ENCODE data around the gene SP100.

The SP100 gene

DNA sequence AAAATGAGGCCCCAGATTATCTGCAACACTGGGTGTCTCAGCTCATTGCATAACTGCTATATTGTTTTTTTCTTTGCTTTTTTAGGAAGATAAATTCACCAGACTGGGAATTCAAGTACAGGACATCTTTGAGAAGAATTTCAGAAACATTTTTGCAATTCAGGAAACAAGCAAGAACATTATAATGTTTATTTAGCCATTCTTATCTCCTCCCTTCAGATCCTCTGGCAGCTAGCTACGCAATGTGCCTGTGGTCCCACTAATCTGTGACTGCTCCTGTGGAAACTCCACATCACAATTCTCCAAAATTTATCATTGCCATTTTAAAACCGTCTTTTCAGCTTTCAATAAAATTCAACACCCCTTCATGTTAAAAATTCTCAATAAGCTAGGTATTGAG is 126.8 kb downstream of the SP100 start:
- H3K4me2 ChIP-seq (ENCODE audit: low read length): no peak overlapping the region
- no peak overlapping the region for H2BK120ac ChIP-seq (ENCODE audit: insufficient read depth, low read length, poor library complexity)
- no peak overlapping the region for H3K4ac ChIP-seq (ENCODE audit: low read depth, low read length)
- H2BK5ac ChIP-seq (ENCODE audit: low read depth, low read length, poor library complexity): no peak overlapping the region
- no peak overlapping the region for H2BK12ac ChIP-seq (ENCODE audit: low read length)
- no peak overlapping the region for H3K9ac ChIP-seq (ENCODE audit: low read length)
- no peak overlapping the region for H3K14ac ChIP-seq (ENCODE audit: low read length)
- no peak overlapping the region for H3K4me3 ChIP-seq (ENCODE audit: low read depth, low read length)
- H3K79me2 ChIP-seq (ENCODE audit: control insufficient read depth, insufficient read depth, low read length, poor library complexity): no peaks in the 10 kb centered on the region
- no peaks in the 10 kb centered on the region for H3K9me3 ChIP-seq (ENCODE audit: insufficient read depth, low read depth, low read length)
- H2AFZ ChIP-seq (ENCODE audit: insufficient read depth, low read length, poor library complexity): no peak overlapping the region
- no peaks in the 10 kb centered on the region for H3K79me1 ChIP-seq (ENCODE audit: low read length)
- no peak overlapping the region for H4K12ac ChIP-seq (ENCODE audit: low read depth, low read length)
- no peaks in the 10 kb centered on the region for H3K4me1 ChIP-seq (ENCODE audit: control insufficient read depth in 1 of 2, insufficient read depth in 2 of 2, low read length in 2 of 2)
- DNase-seq: no peak
- no peak overlapping the region for H2AK5ac ChIP-seq (ENCODE audit: low read length)
- no peak overlapping the region for H4K91ac ChIP-seq (ENCODE audit: low read depth, low read length)
- no CpG with 5 or more reads among the region's 2 CpGs for WGBS (ENCODE audit: extremely low coverage, insufficient coverage, insufficient read length)
- H3K36me3 ChIP-seq (ENCODE audit: control insufficient read depth in 1 of 2, insufficient read depth in 2 of 2, low read length in 2 of 2): no peaks in the 10 kb centered on the region
- H4K8ac ChIP-seq (ENCODE audit: low read depth, low read length): no peak overlapping the region
- no peak overlapping the region for H3K23ac ChIP-seq (ENCODE audit: low read length)
- no peak overlapping the region for H3K18ac ChIP-seq (ENCODE audit: low read length)
- H3K27ac ChIP-seq (ENCODE audit: low read depth, low read length): no peak overlapping the region
- H3K27me3 ChIP-seq (ENCODE audit: insufficient read depth, low read length): no peaks in the 10 kb centered on the region

GRCh38 chr2:230552181-230552580 is 136.2 kb downstream of the SP100 start:
- H3K4ac ChIP-seq (ENCODE audit: low read depth, low read length): no peak overlapping the region

DNA sequence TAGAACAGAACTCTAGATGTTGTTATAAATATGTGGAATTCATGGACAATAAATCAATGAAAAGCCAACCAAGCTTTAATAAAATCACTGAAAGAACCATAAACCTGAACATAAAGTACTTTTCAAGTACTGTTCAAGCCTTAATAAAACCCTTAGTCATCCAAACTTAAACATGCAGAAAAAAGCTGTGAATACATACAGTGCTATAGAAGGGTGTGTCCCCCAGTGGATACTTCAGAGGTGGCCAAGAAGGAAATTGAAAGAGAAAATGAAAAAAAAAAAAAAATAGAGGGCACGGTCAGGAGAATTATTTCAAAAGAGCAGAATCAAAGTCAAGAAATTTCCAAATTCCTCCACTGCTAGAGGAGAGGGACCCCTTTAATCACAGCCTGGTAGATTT is 141.1 kb downstream of the SP100 start:
- no CpG with 5 or more reads among the region's 1 CpG for WGBS (ENCODE audit: extremely low coverage, insufficient coverage, insufficient read length)

More at GRCh38 chr2:230552181-230552580, 136.2 kb downstream of the SP100 start:
- Histone ChIP-seq H3K4me3 (ENCODE audit: low read depth, low read length) (no peak overlapping the region), H4K8ac (ENCODE audit: low read depth, low read length) (no peak overlapping the region), H2AFZ (ENCODE audit: insufficient read depth, low read length, poor library complexity) (no peak overlapping the region), H2BK5ac (ENCODE audit: low read depth, low read length, poor library complexity) (no peak overlapping the region), H3K4me1 (ENCODE audit: control insufficient read depth in 1 of 2, insufficient read depth in 2 of 2, low read length in 2 of 2) (no peaks in the 10 kb centered on the region), H3K79me2 (ENCODE audit: control insufficient read depth, insufficient read depth, low read length, poor library complexity) (no peaks in the 10 kb centered on the region), H3K27ac (ENCODE audit: low read depth, low read length) (no peak overlapping the region), H4K12ac (ENCODE audit: low read depth, low read length) (no peak overlapping the region), H3K36me3 (ENCODE audit: control insufficient read depth in 1 of 2, insufficient read depth in 2 of 2, low read length in 2 of 2) (no peaks in the 10 kb centered on the region), H2BK12ac (ENCODE audit: low read length) (no peak overlapping the region), H3K14ac (ENCODE audit: low read length) (no peak overlapping the region), H2AK5ac (ENCODE audit: low read length) (no peak overlapping the region), H3K79me1 (ENCODE audit: low read length) (no peaks in the 10 kb centered on the region), H3K27me3 (ENCODE audit: insufficient read depth, low read length) (no peaks in the 10 kb centered on the region), H2BK120ac (ENCODE audit: insufficient read depth, low read length, poor library complexity) (no peak overlapping the region), H3K18ac (ENCODE audit: low read length) (no peak overlapping the region), H3K9me3 (ENCODE audit: insufficient read depth, low read depth, low read length) (no peaks in the 10 kb centered on the region), H3K23ac (ENCODE audit: low read length) (no peak overlapping the region), H4K91ac (ENCODE audit: low read depth, low read length) (no peak overlapping the region), H3K9ac (ENCODE audit: low read length) (no peak overlapping the region), H3K4me2 (ENCODE audit: low read length) (no peak overlapping the region)
- no CpG with 5 or more reads among the region's 2 CpGs for whole genome bisulfite sequencing (ENCODE audit: extremely low coverage, insufficient coverage, insufficient read length)
- peak; percentile 11 to 55 for DNase-seq

DNA sequence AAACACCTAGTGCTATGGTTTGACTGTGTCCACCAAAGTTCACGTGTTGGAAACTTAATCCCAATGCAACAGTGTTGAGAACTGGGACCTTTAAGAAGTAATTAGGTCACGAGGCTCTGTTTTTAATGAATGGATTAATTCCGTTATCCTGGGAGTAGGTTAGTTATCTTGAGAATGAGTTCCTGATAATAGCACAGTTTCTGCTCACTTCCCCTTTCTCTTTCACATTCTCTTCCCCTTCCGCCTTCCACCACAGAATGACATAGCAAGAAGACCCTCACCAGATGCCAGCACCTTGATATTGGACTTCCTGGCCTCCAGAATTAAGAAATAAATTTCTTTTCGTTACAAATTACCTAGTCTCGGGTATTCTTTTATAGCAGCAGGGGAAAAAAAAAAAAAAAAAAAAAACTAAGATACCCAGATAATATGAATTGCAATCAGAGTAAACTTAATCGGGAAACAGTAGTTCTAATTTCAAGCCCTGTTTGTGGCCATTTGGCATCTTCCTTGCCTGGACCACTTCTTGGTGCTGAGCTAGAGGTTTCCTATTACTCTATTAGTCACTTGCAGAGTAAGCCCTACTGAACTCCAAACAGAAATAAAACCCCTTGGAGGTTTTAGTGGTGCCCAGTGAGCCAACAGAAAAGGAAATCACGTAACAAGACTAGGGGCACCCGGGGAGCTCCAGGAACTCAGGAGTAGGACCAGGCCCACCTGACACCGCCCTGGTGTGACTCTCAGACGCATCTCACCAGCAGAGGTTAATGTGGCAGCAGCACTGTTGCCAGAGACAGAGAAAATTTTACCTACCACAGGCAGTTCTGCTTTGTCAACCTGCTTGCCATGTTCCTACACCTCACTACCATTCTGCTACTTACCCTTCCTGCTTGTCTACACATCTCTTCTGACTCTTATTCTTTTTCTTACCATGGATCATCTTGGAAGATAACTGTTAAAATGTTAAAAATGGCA is 149.1 kb downstream of the SP100 start:
- H2BK5ac ChIP-seq (ENCODE audit: low read depth, low read length, poor library complexity): no peak overlapping the region
- peak overlapping the region; percentile 34 for H3K9ac ChIP-seq (ENCODE audit: low read length)
- no peaks in the 10 kb centered on the region for H3K36me3 ChIP-seq (ENCODE audit: control insufficient read depth in 1 of 2, insufficient read depth in 2 of 2, low read length in 2 of 2)
- no CpG with 5 or more reads among the region's 11 CpGs for WGBS (ENCODE audit: extremely low coverage, insufficient coverage, insufficient read length)
- H4K12ac ChIP-seq (ENCODE audit: low read depth, low read length): no peak overlapping the region
- H3K27me3 ChIP-seq (ENCODE audit: insufficient read depth, low read length): no peaks in the 10 kb centered on the region
- H3K79me2 ChIP-seq (ENCODE audit: control insufficient read depth, insufficient read depth, low read length, poor library complexity): no peaks in the 10 kb centered on the region
- H4K8ac ChIP-seq (ENCODE audit: low read depth, low read length): no peak overlapping the region
- H3K4ac ChIP-seq (ENCODE audit: low read depth, low read length): no peak overlapping the region
- H3K27ac ChIP-seq (ENCODE audit: low read depth, low read length): no peak overlapping the region
- no peak overlapping the region for H2BK120ac ChIP-seq (ENCODE audit: insufficient read depth, low read length, poor library complexity)
- H2AFZ ChIP-seq (ENCODE audit: insufficient read depth, low read length, poor library complexity): no peak overlapping the region
- H3K4me2 ChIP-seq (ENCODE audit: low read length): no peak overlapping the region
- no peak overlapping the region for H2AK5ac ChIP-seq (ENCODE audit: low read length)
- DNase-seq: no peak
- no peak overlapping the region for H4K91ac ChIP-seq (ENCODE audit: low read depth, low read length)
- no peaks in the 10 kb centered on the region for H3K4me1 ChIP-seq (ENCODE audit: control insufficient read depth in 1 of 2, insufficient read depth in 2 of 2, low read length in 2 of 2)
- H2BK12ac ChIP-seq (ENCODE audit: low read length): no peak overlapping the region
- H3K18ac ChIP-seq (ENCODE audit: low read length): no peak overlapping the region
- no peaks in the 10 kb centered on the region for H3K9me3 ChIP-seq (ENCODE audit: insufficient read depth, low read depth, low read length)
- H3K23ac ChIP-seq (ENCODE audit: low read length): no peak overlapping the region
- no peak overlapping the region for H3K14ac ChIP-seq (ENCODE audit: low read length)
- H3K79me1 ChIP-seq (ENCODE audit: low read length): no peaks in the 10 kb centered on the region
- no peak overlapping the region for H3K4me3 ChIP-seq (ENCODE audit: low read depth, low read length)

More for the DNA sequence above, 141.1 kb downstream of the SP100 start:
- DNase-seq: no peak
- H2AK5ac ChIP-seq (ENCODE audit: low read length): no peak overlapping the region
- H2BK120ac ChIP-seq (ENCODE audit: insufficient read depth, low read length, poor library complexity): no peak overlapping the region
- H3K9me3 ChIP-seq (ENCODE audit: insufficient read depth, low read depth, low read length): no peaks in the 10 kb centered on the region
- no peak overlapping the region for H2BK12ac ChIP-seq (ENCODE audit: low read length)
- H3K36me3 ChIP-seq (ENCODE audit: control insufficient read depth in 1 of 2, insufficient read depth in 2 of 2, low read length in 2 of 2): no peaks in the 10 kb centered on the region
- no peak overlapping the region for H2BK5ac ChIP-seq (ENCODE audit: low read depth, low read length, poor library complexity)
- no peak overlapping the region for H3K4ac ChIP-seq (ENCODE audit: low read depth, low read length)
- H3K9ac ChIP-seq (ENCODE audit: low read length): no peak overlapping the region
- no peak overlapping the region for H3K18ac ChIP-seq (ENCODE audit: low read length)
- H2AFZ ChIP-seq (ENCODE audit: insufficient read depth, low read length, poor library complexity): no peak overlapping the region
- no peak overlapping the region for H3K4me2 ChIP-seq (ENCODE audit: low read length)
- no peaks in the 10 kb centered on the region for H3K27me3 ChIP-seq (ENCODE audit: insufficient read depth, low read length)
- no peak overlapping the region for H3K14ac ChIP-seq (ENCODE audit: low read length)
- no peak overlapping the region for H4K8ac ChIP-seq (ENCODE audit: low read depth, low read length)
- no peak overlapping the region for H3K4me3 ChIP-seq (ENCODE audit: low read depth, low read length)
- no peaks in the 10 kb centered on the region for H3K4me1 ChIP-seq (ENCODE audit: control insufficient read depth in 1 of 2, insufficient read depth in 2 of 2, low read length in 2 of 2)
- H3K23ac ChIP-seq (ENCODE audit: low read length): no peak overlapping the region
- no peaks in the 10 kb centered on the region for H3K79me2 ChIP-seq (ENCODE audit: control insufficient read depth, insufficient read depth, low read length, poor library complexity)
- no peaks in the 10 kb centered on the region for H3K79me1 ChIP-seq (ENCODE audit: low read length)
- no peak overlapping the region for H3K27ac ChIP-seq (ENCODE audit: low read depth, low read length)
- no peak overlapping the region for H4K12ac ChIP-seq (ENCODE audit: low read depth, low read length)
- H4K91ac ChIP-seq (ENCODE audit: low read depth, low read length): no peak overlapping the region
